ENCODE measurements around the gene DKK3. TPM values are rescaled to one million over a fixed set of nuclear protein-coding genes. Genes with fewer than 3 reads are reported as not detected.
A peak's percentile ranks its signal among the peaks of the same experiment; 100 is the strongest.

Gene DKK3
- total RNA-seq (2022) (156 and 165 TPM in 2 replicates), Bru-seq, nascent RNA (percentile 85 among the genes with signal in this experiment), BruChase-seq, experiment 1, labeled RNA remaining after a 2-hour chase (percentile 81 among the genes with signal in this experiment), BruChase-seq, experiment 2, labeled RNA remaining after a 6-hour chase (percentile 85 among the genes with signal in this experiment)
- long read RNA-seq, transcript DKK3-202 (8 exons, 2,650 nt): major isoform, 64 of 378 reads
- long read RNA-seq, transcript DKK3-201 (8 exons, 2,636 nt): minor isoform, 51 of 378 reads
- long read RNA-seq, partial matches to known transcripts: 182 of 378 reads
- long read RNA-seq, other reads (novel, unspliced or antisense): 80 of 378 reads

- Histone ChIP-seq H3K9me3 (no peaks in the 10 kb centered on the region), H3K36me3 (ENCODE audit: control insufficient read depth, insufficient read depth, low read length) (peaks cover 10% of the 10 kb centered on the region), H3K4me3 (ENCODE audit: low read depth, low read length) (peak within 1 kb of the TSS; percentile 95), H3K4me1 (peaks cover 12% of the 10 kb centered on the region; the same call in 1 of the 2 replicates), H3K27me3 (replicated peaks; ENCODE audit: control insufficient read depth, insufficient read depth, low read length) (no peaks in the 10 kb centered on the region)
- H3K27ac Mint-ChIP-seq (ENCODE audit: unreplicated experiment): peak within 1 kb of the TSS; percentile 63
- no peaks in the 10 kb centered on the region for H3K27me3 Mint-ChIP-seq (ENCODE audit: insufficient read depth, unreplicated experiment)
- POLR2A ChIA-PET: interaction anchor here (0.6 to 0.7 kb wide), 2 partner anchors 14 to 36 kb away, joined by 3 read pairs; no protein-coding TSS in a partner anchor
- peak in 1 of 2 experiments; percentile 53 for DNase-seq
- H3K4me1 Mint-ChIP-seq (ENCODE audit: low read depth, unreplicated experiment): peaks cover 19% of the 10 kb centered on the region
- intact Hi-C loops (cut with micrococcal nuclease; ENCODE audit: unreplicated experiment): no loop called here
- CTCF ChIA-PET: interaction anchor here (0.5 to 2.2 kb wide), 5 partner anchors 11 to 83 kb away, joined by 3 to 10 read pairs (median 4); no protein-coding TSS in a partner anchor
- peaks cover 9% of the 10 kb centered on the region for H3K36me3 Mint-ChIP-seq (ENCODE audit: insufficient read depth, unreplicated experiment)
- H3K4me3 Mint-ChIP-seq (ENCODE audit: unreplicated experiment): peak within 1 kb of the TSS; percentile 93
- no peaks in the 10 kb centered on the region for H3K9me3 Mint-ChIP-seq (ENCODE audit: unreplicated experiment)
- BruUV-seq (replicated peaks): no TSS peak
- TF ChIP-seq, protein P1, sequence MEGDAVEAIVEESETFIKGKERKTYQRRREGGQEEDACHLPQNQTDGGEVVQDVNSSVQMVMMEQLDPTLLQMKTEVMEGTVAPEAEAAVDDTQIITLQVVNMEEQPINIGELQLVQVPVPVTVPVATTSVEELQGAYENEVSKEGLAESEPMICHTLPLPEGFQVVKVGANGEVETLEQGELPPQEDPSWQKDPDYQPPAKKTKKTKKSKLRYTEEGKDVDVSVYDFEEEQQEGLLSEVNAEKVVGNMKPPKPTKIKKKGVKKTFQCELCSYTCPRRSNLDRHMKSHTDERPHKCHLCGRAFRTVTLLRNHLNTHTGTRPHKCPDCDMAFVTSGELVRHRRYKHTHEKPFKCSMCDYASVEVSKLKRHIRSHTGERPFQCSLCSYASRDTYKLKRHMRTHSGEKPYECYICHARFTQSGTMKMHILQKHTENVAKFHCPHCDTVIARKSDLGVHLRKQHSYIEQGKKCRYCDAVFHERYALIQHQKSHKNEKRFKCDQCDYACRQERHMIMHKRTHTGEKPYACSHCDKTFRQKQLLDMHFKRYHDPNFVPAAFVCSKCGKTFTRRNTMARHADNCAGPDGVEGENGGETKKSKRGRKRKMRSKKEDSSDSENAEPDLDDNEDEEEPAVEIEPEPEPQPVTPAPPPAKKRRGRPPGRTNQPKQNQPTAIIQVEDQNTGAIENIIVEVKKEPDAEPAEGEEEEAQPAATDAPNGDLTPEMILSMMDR (IDR thresholded peaks at IDR 0.05; ENCODE audit: insufficient read depth in 1 of 2, low read depth in 1 of 2, low read length in 1 of 2, severe bottlenecking in 1 of 2, unreplicated experiment in 1 of 2): no peak
Observed at GRCh38 chr11:12007769-12008737, at the start of gene DKK3. TSS of gene DKK3 (minus strand) at chr11:12008626. CDS start at chr11:12008582, 44 bp downstream.

DNA sequence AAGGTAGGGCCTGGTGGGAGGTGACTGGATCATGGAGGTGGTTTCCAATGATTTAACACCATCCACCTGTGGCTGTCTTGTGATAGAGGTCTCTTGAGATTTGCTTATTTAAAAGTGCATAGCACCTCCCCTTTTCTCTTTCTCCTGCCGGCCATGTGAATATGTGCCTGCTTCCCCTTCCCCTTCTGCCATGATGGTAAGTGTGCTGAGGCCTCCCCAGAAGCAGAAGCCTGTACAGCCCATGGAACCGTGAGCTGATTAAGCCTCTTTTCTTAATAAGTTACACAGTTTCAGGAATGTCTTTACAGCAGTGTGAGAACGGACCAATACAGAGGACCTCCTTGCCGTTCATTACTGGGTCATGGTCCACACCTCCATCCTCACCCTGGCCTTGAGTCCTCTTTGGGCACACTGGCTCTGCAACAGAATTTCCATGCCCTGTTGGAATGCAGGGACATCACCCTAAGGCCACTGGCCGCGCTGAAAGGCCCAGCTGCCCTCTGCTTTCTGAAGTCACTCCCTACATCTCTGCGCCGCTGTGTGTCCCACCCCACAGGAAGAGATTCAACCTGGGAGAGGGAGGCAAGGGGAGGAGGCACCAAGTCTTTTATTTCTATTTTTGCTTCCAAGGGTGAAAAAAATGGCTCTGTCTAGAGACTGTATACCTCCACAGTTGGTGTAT is 49.0 kb upstream of the DKK3 start:
- H3K27me3 ChIP-seq (replicated peaks; ENCODE audit: control insufficient read depth, insufficient read depth, low read length): no peaks in the 10 kb centered on the region
- Mint-ChIP-seq H3K9me3 (ENCODE audit: unreplicated experiment) (peaks cover 11% of the 10 kb centered on the region), H3K4me3 (ENCODE audit: unreplicated experiment) (no peak overlapping the region), H3K36me3 (ENCODE audit: insufficient read depth, unreplicated experiment) (no peaks in the 10 kb centered on the region), H3K27me3 (ENCODE audit: insufficient read depth, unreplicated experiment) (no peaks in the 10 kb centered on the region), H3K4me1 (ENCODE audit: low read depth, unreplicated experiment) (peaks cover 23% of the 10 kb centered on the region), H3K27ac (ENCODE audit: unreplicated experiment) (no peak overlapping the region)
- DNase-seq: no peak
- TF ChIP-seq, protein P1 (IDR thresholded peaks at IDR 0.05; ENCODE audit: insufficient read depth in 1 of 2, low read depth in 1 of 2, low read length in 1 of 2, severe bottlenecking in 1 of 2, unreplicated experiment in 1 of 2): no peak
- no peak overlapping the region for H3K4me3 ChIP-seq (ENCODE audit: low read depth, low read length)
- BruUV-seq (replicated peaks): no TSS peak
- no peaks in the 10 kb centered on the region for H3K9me3 ChIP-seq
- intact Hi-C loops (cut with micrococcal nuclease; ENCODE audit: unreplicated experiment): no loop called here
- no peaks in the 10 kb centered on the region for H3K36me3 ChIP-seq (ENCODE audit: control insufficient read depth, insufficient read depth, low read length)
- H3K4me1 ChIP-seq: no peaks in the 10 kb centered on the region; the same call in 1 of the 2 replicates
- CTCF ChIA-PET: no interaction called here
- POLR2A ChIA-PET: interaction anchor here (0.9 kb wide), 1 partner anchor 86 kb away, joined by 3 read pairs; no protein-coding TSS in a partner anchor
